ENCODE measurements around the gene UPK1A. TPM values are rescaled to one million over a fixed set of nuclear protein-coding genes. Genes with fewer than 3 reads are reported as not detected.

The UPK1A gene
- total RNA-seq, 2 experiments from 2014 or later: 1.8 to 2.2 TPM

DNA sequence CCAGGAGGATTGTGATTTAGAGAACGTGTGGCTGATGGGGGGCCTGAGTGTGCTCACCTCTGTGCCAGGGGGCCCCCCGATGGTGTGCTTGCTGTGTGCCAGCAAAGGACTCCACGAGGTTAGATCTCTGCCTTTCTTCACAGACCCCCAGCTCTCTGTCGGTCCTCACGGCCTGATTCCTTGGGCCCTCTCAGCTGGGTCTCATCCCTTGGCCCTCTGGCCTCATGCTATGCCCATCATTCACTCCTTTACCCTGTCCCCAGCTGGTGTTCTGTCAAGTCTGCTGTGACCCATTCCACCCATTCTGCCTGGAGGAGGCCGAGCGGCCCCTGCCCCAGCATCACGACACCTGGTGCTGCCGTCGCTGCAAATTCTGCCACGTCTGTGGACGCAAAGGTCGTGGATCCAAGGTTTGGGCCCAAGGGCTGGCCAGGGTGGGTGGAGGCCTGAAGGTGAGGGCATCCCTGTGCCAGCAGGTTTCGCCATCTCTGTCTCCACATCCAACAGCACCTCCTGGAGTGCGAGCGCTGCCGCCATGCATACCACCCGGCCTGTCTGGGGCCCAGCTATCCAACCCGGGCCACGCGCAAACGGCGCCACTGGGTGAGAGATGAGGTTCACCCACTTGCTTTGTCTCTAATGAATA is 59.0 kb downstream of the UPK1A start:
- TF ChIP-seq, protein P1, sequence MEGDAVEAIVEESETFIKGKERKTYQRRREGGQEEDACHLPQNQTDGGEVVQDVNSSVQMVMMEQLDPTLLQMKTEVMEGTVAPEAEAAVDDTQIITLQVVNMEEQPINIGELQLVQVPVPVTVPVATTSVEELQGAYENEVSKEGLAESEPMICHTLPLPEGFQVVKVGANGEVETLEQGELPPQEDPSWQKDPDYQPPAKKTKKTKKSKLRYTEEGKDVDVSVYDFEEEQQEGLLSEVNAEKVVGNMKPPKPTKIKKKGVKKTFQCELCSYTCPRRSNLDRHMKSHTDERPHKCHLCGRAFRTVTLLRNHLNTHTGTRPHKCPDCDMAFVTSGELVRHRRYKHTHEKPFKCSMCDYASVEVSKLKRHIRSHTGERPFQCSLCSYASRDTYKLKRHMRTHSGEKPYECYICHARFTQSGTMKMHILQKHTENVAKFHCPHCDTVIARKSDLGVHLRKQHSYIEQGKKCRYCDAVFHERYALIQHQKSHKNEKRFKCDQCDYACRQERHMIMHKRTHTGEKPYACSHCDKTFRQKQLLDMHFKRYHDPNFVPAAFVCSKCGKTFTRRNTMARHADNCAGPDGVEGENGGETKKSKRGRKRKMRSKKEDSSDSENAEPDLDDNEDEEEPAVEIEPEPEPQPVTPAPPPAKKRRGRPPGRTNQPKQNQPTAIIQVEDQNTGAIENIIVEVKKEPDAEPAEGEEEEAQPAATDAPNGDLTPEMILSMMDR (IDR thresholded peaks at IDR 0.05): no peak
- POLR2A ChIA-PET: interaction anchor here (0.8 to 9.5 kb wide), 3 partner anchors 11 to 64 kb away, joined by 5 to 105 read pairs (median 16); no protein-coding TSS in a partner anchor
- CTCF ChIA-PET: interaction anchor here (1.7 kb wide), 1 partner anchor 31 kb away, joined by 4 read pairs; no protein-coding TSS in a partner anchor
- H3K27ac Mint-ChIP-seq: no peak overlapping the region
- intact Hi-C loops (cut with micrococcal nuclease): no loop called here
- H3K9me3 Mint-ChIP-seq: no peaks in the 10 kb centered on the region
- ATAC-seq (no peak), DNase-seq (no peak)
- peaks cover 14% of the 10 kb centered on the region for H3K4me1 Mint-ChIP-seq (ENCODE audit: low read depth)
- H3K36me3 Mint-ChIP-seq (ENCODE audit: low read depth): peaks cover 78% of the 10 kb centered on the region
- no peak overlapping the region for H3K4me3 Mint-ChIP-seq
- H3K27me3 Mint-ChIP-seq: no peaks in the 10 kb centered on the region

DNA sequence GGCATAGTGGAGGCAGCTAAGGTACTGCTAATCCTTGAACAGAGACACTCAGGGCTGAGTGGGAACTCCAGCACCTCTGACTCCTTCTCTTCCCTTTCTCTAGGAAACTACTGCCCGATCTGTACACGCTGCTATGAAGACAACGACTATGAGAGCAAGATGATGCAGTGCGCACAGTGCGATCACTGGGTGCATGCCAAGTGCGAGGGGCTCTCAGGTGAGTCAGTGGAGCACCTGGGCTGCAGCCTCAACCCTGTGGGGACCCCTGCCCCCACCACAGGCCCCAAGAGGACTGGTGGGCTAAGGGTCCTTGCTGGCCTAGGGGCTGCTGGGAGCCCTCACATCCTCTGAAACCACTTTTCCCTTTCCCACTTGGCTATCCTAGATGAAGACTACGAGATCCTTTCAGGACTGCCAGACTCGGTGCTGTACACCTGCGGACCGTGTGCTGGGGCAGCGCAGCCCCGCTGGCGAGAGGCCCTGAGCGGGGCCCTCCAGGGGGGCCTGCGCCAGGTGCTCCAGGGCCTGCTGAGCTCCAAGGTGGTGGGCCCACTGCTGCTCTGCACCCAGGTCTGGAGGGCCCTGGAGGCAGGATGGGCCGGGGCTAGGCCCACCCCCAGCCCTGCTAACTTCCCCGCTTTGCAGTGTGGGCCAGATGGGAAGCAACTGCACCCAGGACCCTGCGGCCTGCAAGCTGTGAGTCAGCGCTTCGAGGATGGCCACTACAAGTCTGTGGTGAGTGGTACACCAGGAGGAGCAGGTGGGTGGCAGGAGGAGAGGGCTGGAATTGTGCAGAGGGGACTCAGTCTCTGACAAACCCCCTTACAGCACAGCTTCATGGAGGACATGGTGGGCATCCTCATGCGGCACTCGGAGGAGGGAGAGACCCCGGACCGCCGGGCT is 61.0 kb downstream of the UPK1A start:
- POLR2A ChIA-PET: interaction anchor here (0.9 to 9.5 kb wide), 7 partner anchors 9 to 35 kb away, joined by 3 to 105 read pairs (median 6); partner anchors contain the start of genes IGFLR1 and KMT2B
- peaks cover 75% of the 10 kb centered on the region for H3K36me3 Mint-ChIP-seq (ENCODE audit: low read depth)
- ATAC-seq: no peak

More for the DNA sequence above, 61.0 kb downstream of the UPK1A start:
- Mint-ChIP-seq H3K27me3 (no peaks in the 10 kb centered on the region), H3K4me1 (ENCODE audit: low read depth) (peaks cover 8% of the 10 kb centered on the region), H3K27ac (no peak overlapping the region), H3K4me3 (no peak overlapping the region), H3K9me3 (no peaks in the 10 kb centered on the region)
- intact Hi-C loops (cut with micrococcal nuclease): no loop called here
- CTCF ChIA-PET: interaction anchor here (1.2 to 1.5 kb wide), 3 partner anchors 13 to 92 kb away, joined by 3 to 4 read pairs (median 3); no protein-coding TSS in a partner anchor
- DNase-seq: no peak
- TF ChIP-seq, protein P1 (IDR thresholded peaks at IDR 0.05): no peak

Other genes with a start within 250 kb of the UPK1A start
- not detected for gene FFAR2, start 218.3 kb upstream of the UPK1A start, total RNA-seq
- gene KRTDAP, start 176.1 kb upstream of the UPK1A start, total RNA-seq: not detected
- gene DMKN, start 152.9 kb upstream of the UPK1A start, total RNA-seq: 1 to 10 TPM in 1 of 2 experiments, under 1 TPM in 1; 0.68 to 1.1 TPM
- gene SBSN, start 138.2 kb upstream of the UPK1A start, total RNA-seq: not detected
- not detected for gene GAPDHS, start 133.1 kb upstream of the UPK1A start, total RNA-seq
- gene TMEM147, start 120.9 kb upstream of the UPK1A start, total RNA-seq: 10 to 100 TPM; 81.7 to 86.6 TPM
- not detected for gene ATP4A, start 102.9 kb upstream of the UPK1A start, total RNA-seq
- not detected for gene PMIS2, start 80.3 kb upstream of the UPK1A start, total RNA-seq
- 10 to 100 TPM; 38.3 to 40.0 TPM for gene HAUS5, start 53.8 kb upstream of the UPK1A start, total RNA-seq
- gene RBM42, start 37.5 kb upstream of the UPK1A start, total RNA-seq: 10 to 100 TPM; 82.9 to 95.2 TPM
- 1 to 10 TPM; 1.2 to 1.4 TPM for gene ETV2, start 24.8 kb upstream of the UPK1A start, total RNA-seq
- 100 to 1,000 TPM; 432 to 437 TPM for gene COX6B1, start 18.2 kb upstream of the UPK1A start, total RNA-seq
- gene ZBTB32, start 38.0 kb downstream of the UPK1A start, total RNA-seq: 100 to 1,000 TPM; 410 to 420 TPM
- gene KMT2B, start 51.5 kb downstream of the UPK1A start, total RNA-seq: 10 to 100 TPM; 62.9 to 63.6 TPM
- gene IGFLR1, start 75.9 kb downstream of the UPK1A start, total RNA-seq: 100 to 1,000 TPM; 140 to 143 TPM
- 10 to 100 TPM; 41.7 to 42.5 TPM for gene U2AF1L4, start 78.9 kb downstream of the UPK1A start, total RNA-seq
- gene PSENEN, start 79.1 kb downstream of the UPK1A start, total RNA-seq: 10 to 100 TPM; 37.2 to 41.3 TPM
- 1 to 10 TPM; 4.5 to 7.8 TPM for gene LIN37, start 82.1 kb downstream of the UPK1A start, total RNA-seq
- under 1 TPM; 0.85 to 0.95 TPM for gene HSPB6, start 90.5 kb downstream of the UPK1A start, total RNA-seq
- 10 to 100 TPM; 40.7 to 41.1 TPM for gene PROSER3, start 91.7 kb downstream of the UPK1A start, total RNA-seq
- 10 to 100 TPM; 27.1 to 29.8 TPM for gene ARHGAP33, start 109.0 kb downstream of the UPK1A start, total RNA-seq
- not detected for gene PRODH2, start 146.3 kb downstream of the UPK1A start, total RNA-seq
- not detected for gene NPHS1, start 186.0 kb downstream of the UPK1A start, total RNA-seq
- gene KIRREL2, start 190.4 kb downstream of the UPK1A start, total RNA-seq: 1 to 10 TPM; 1.4 TPM
- gene APLP1, start 202.1 kb downstream of the UPK1A start, total RNA-seq: 1 to 10 TPM; 2.0 to 2.1 TPM
- 10 to 100 TPM; 80.8 to 81.2 TPM for gene NFKBID, start 234.0 kb downstream of the UPK1A start, total RNA-seq
- gene HCST, start 236.0 kb downstream of the UPK1A start, total RNA-seq: 10 to 100 TPM; 57.1 to 72.0 TPM
- gene TYROBP, start 241.8 kb downstream of the UPK1A start, total RNA-seq: 1 to 10 TPM in 1 of 2 experiments, under 1 TPM in 1; 0.81 to 1.5 TPM